HUDEP-2 (cell line): Measurements from ENCODE around the gene AIPL1.

Experiments used
- DNase-seq, 76 experiments: peaks; one replicate each; lab custom pipeline; 2025; ENCODE audit not compliant: unreplicated experiment in 76 of 76; lab: John Stamatoyannopoulos, UW

Gene AIPL1

DNA sequence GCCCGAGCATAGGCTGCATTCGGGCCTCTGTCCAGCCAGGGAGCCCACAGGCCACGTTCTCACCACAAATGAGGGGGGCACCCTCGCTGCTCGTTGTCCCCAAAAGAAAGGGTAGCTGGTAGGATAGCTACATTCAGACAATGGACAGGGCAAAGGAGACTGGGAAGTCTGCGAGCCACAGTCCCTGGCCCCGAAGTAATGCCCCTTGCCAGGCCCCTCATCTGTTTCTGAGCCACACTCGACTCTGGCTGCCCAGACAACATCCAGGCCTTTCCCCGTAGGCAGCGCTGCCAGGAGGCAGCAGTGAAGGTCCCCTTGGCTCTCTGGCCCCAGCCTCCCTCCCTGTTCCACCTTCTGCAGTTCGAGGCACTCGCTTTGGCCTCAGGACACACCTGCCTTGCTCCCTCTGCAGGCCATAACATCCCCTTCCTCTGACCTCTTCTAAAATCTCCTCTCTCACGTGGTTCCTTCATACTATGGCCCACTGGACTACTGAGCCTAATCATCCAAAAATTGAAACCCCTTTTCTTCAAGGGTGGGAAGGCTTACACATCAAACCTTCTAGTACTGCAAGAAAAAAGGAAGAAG lies 12.2 kb downstream of the AIPL1 start:
- no peak for DNase-seq

DNA sequence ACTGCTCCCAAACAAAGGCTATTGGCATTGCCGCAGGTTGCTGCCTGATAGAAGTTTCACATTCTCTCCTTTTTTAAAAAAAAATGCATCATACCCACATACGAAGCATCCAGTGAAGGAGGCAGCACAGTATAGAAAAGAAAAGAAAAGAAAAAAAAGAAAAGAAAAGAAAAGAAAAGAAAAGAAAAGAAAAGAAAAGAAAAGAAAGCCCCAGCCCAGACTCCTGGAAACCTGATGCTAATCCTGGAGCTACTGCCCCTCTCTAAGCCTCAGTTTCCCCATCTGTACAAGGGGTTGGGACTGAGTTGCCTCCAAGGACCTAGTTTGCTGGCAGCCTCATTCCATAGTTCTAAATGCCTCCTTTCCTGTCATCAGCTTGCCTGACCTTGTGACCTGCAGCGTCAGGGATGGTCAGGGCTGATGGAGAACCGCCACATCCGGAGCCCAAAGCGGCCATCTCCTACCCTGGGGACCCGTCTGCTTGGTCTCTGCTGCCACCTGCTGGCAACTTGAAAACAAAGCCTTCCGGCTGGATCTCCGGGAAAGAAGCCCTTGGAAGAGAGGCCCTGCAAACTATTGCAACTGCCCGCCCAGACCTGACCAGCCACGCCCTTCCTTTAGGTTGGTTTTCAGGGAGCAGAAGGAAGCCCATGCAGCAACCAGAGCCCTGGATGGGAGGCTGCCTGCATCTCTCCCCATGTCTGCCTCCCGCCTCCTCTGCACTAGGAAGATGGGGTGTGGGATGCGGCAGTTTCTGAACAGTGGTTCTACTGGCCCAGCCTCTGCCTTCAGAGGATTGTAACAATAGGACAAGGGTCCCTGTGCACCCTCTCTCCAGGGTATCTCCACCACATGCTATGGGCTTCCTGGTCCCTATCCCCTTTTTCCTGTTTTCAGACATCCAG lies 13.0 kb downstream of the AIPL1 start:
- DNase-seq: peak in 59 of 76 experiments; percentile 1 to 72 (median 43)

DNA sequence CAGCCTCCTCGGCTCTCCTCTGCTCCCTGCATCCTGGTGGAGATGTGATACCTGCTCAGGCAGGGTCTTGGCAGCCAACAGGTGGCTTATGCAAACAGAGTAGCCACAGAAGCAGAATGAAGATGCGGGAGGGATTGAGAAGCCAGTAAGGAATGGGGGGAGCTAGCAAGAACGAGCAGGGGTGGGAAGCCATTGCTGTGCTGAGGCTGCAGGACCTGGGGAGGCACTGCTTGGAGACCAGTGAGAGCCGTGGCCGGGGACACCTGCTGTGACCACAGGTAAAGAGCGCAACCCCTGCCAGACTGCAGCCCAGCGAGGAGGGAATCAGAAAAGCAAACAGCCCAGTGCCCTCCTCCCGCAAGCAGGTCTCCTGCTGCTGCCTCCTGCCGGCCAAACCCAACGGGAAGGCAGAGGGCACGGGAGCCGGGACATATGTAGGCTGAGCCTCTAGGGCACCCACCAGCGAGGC lies 14.7 kb downstream of the AIPL1 start:
- DNase-seq: peak in 7 of 76 experiments; percentile 3 to 18 (median 9)

DNA sequence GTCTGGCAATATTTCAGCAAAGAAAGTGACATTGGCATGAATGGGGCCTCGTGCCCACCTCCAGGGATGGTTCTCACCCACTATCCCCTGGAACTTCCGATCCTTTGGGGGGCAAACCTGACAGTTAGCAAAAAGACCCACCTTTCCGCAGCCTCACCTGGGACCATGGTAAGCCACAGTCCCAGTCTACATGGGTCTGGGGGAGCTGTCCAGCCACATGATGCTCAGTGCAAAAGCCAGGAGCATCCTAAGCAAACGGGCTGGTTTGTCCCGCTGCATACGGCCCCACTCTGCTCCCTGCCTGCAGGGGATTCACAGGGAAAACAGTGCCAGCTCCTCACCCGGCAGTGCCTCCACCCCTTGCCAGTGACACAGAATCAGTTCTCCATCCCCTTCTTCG lies 19.3 kb downstream of the AIPL1 start:
- DNase-seq: no peak

DNA sequence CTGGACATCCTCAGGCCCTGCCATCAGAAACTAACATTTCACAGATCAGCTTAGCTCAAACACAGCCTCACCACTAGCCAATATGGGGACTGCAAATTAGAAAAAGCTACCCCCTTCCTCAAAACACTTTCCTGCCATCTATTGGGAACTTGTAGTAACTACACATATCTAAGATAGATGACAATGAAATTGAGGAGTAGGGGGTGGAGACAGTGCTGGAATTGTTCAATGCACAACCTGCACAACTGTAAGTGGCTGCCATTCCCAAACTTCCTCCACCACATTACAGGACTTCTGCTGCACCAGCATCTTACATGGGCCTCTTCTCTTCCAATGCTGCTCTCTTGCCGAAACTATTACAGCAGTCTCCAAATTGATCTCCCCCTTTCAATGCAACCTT lies 21.9 kb downstream of the AIPL1 start:
- peak in 7 of 76 experiments; percentile 3 to 32 (median 7) for DNase-seq

DNA sequence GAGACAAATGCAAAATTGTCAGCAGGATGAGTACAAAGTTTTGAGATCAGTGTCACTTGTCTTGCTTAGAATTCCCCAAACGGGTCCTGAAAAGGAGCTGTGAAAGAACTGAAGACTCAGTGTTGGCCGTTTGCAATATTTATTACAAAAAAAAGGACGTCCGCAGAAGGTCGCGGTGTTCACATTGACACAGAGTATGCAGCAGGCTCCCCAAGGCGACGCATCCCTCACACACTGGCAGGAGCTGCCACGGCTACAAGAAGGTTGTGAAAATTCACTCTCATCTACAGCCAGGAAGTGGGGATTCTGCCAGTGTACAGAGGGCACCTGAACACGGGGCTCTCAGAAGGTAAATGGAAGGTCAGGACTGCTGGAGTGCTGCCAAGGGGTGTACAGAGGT lies 26.2 kb downstream of the AIPL1 start:
- DNase-seq: no peak

DNA sequence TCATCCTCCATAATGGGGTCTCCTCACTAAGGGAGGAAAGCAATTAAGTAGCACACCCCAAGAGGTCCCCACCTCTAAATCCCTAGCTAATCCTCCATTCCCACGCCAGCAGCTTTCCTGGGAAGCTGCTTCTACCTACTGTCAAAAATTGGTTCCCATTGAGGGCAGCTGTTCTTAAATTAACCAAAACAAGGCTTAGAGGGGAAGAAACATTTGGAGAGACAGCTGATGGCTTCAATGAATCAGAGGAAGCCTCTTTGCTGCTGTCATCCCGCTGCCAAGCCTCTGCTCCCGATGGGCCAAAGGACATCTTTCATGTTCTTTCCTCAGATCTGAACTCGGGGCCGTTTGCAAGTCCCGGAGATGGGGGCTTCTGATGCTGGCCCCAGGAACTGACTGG lies 26.6 kb downstream of the AIPL1 start:
- no peak for DNase-seq

DNA sequence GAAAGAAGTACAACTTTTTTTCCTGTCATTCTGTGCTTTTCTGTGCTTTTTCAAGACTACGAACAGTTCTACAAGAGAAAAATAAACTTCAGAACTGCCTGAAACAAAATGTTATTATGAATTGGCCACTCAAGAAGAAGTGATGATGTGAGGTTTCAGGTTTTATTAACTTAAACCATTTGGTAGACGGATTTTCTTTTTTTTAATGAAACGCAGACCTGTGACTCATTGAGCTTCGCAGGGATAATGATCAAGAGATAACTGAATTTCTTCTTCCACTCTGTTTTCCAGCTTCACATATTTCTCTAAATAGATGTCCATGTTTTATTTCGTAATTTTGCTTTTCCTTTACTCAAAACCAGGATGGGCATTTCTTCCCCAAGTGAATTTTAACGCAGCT lies 32.7 kb downstream of the AIPL1 start:
- no peak for DNase-seq

DNA sequence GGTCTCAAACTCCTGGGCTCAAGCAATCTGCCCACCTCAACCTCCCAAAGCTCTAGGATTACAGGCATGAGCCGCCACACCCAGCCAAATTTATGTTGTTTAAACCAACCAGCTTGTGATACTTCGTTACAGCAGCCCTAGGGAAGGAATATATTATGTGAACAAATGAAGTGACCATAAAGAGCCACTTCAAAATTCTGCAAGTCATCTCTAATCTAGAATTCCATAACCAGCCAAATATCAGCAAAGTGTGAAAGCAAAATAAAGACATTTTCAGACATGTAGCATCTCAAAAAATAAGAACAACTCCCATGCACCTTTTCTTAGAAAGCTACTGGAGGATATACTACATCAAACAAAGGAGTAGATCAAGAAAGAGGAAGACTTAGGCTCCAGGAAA lies 36.0 kb downstream of the AIPL1 start:
- DNase-seq: no peak

DNA sequence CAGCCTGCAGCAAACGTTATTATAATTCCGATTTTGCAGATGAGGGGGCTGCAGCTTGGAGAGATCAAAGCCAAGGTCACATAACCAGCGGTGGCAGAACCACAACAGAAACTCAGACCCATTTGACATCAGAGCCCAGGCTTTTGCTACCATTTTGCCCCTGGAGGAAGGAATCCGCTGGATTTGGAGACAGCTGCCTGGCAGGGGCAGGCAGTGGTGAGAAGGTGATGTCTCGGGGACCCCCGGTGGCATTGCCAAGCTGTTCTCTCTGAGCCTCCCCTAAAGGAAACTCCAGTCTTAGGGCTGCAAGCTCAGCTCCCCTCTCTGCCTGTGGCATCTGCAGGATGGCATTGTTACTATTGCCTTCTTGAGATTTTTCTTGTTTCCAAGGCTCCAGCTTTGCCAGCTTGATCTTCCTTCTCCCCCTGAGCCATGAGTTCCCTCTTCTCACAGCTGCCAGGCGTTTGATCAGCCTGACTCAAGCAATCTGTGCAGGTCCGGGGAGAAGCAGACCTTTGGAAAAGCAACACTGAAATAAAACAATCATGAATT lies 40.8 kb downstream of the AIPL1 start:
- DNase-seq: no peak

DNA sequence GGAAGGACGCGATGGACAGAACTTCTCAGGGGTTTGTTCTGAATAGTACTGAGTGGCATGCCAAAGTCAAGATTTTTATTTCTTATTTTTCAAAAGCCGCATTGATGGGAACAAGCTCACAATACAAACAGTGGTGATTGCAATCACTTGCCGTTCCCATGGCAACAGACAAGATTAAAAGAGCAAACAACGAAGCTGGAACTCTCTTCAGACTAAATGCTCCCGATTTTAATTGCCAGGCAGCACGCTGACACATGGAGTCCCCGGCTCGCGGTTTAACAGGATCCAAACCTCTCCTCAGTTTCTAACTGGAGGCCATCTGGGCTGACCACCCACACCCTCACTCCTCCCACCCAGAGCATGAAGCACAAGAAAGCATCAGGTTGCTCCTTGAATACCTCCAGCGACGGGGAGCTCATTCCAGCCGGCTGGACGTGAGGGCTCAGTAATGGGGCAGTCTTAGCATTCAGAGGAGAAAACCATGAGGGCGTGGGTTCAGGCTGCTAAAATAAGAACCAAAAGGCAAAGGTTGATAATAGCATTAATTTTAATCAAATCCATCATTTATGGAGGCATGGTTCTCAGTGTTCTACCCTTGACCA lies 41.5 kb downstream of the AIPL1 start:
- DNase-seq: no peak

DNA sequence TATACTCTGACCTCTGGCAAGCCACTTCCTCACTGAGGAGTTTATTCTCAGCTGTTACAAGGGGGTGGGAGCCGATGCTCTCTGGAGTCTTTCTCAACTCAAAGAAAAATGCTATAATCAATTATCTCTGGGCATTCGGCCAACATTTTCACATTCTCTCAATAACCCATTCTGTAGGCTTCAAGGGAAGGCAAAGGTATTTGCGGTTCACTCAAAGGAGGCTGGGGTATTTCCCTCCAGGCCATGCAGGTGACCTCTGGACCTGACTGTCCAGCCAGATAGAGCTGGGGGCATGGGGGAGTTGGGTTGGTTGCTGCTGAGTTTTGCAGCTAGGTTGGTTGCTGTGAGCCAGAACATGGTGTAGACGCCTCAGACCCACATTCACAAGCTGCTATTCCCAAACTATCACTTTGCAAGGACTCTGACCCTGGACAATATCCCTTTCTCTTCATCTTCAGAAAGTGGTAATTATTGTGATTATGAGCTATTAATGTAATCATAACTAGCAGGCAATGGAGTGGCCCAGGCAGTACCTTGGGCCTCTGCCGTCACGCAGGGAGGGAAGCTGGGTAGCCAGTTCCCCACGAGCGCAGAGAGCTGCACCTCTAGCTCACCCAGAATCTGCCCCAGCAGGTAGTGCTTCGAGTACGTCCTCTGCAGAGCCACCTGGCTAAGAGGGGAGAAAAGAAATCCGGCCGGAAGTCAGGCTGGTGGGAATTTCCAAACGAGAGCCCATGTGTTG lies 42.1 kb downstream of the AIPL1 start:
- DNase-seq: no peak

DNA sequence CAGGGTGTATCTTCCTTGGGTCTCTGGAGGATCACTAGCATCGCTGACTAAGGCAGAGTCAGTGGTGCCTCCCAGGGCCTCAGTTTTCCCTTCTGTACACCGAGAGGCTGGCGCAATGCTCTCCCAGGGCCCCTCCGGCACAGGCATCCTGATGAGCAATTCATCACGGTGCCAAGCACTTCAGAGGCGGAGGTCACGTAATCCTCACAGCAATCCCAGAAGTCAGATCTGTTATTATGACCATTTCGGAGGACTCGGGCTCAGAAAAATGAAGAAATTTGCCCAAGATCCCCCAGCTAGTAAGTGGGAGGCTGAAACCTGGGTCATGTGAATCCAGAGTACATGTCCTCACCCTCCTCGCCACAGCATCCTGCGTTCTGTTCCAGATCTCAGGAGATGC lies 46.5 kb downstream of the AIPL1 start:
- no peak for DNase-seq

DNA sequence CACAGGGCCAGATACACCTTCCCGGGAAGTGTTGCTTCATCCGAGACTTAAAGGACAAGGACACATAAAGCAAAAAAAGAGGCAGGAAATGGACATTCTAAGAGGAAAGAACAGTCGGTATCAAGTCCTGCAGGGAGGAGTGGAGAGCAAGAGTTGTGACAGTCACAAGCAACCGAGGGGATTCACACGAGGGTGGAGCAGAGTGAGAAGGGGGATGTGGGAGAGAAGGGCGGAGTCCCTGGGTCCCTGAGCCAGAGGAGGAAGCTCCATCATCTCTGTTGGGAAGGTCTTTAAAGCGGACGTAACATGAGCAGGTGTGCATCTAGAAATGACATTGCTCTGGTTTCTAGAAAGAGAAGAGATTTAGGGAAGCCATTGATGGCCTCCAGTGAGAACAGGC lies 47.1 kb downstream of the AIPL1 start:
- no peak for DNase-seq

DNA sequence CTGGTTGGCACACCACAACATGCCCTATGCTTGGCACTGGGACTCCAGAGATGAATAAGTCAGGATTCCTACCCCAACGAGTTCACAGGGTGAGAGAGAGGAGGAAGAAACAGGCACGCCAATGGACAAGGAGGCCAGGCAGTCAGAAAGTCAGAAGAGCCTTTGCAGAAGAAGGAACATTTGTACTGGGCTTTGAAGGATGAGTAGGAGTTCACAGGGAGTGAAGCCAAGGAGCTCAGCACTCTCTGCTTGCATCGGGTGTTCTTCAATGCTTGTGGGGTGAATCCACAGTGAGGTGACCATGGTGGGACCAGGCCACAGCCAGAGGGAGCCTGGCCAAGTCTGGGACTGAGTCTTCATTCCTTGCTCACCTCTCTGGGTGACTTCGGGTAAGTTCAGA lies 47.5 kb downstream of the AIPL1 start:
- DNase-seq: no peak

DNA sequence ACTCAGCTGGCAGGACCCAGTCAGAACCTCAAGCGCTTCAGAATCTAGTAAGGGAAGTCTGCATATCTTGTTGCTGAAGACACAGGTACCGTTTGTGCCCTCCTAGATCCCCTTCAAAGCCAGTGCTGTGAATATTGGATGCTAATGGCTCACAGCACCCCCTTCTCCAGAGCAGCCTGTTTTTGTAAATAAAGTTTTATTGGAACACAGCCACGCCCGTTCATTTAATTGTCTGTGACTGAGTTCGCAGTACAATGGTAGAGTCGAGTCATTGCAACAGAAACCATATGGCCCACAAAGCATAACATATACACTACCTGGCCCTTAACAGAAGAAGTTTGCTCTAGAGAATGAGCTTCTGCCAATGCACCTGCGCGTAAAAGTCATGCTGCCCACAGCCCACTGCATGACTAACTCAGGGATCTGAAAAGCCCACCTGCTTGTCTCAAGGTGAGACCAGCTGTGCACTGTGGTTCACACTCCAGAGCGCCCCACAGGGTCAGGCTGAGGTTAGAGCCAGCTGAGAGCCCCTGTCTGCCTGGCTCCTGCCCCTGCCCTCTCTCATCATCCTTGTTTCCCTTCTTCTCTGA lies 48.8 kb downstream of the AIPL1 start:
- DNase-seq: no peak

DNA sequence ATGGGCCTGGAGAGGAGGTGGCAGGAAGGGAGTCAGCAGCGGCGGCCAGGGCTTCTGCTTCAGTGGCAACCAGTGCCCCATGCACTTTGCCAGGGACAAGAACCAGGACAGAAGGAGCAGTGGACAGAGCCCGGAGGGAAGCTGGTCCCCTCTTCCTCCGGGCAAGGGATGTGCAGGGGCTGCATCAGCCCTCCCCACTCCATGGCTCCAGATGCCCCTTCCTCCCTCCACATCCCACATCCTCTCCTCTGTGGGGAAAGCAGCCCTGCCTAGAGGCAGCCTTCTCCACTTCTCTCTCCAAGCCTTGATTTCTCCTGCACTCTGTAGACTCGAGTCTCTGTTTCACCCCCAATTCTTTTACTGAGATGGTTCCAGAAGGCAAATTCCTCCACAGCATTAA lies 50.4 kb downstream of the AIPL1 start:
- no peak for DNase-seq

DNA sequence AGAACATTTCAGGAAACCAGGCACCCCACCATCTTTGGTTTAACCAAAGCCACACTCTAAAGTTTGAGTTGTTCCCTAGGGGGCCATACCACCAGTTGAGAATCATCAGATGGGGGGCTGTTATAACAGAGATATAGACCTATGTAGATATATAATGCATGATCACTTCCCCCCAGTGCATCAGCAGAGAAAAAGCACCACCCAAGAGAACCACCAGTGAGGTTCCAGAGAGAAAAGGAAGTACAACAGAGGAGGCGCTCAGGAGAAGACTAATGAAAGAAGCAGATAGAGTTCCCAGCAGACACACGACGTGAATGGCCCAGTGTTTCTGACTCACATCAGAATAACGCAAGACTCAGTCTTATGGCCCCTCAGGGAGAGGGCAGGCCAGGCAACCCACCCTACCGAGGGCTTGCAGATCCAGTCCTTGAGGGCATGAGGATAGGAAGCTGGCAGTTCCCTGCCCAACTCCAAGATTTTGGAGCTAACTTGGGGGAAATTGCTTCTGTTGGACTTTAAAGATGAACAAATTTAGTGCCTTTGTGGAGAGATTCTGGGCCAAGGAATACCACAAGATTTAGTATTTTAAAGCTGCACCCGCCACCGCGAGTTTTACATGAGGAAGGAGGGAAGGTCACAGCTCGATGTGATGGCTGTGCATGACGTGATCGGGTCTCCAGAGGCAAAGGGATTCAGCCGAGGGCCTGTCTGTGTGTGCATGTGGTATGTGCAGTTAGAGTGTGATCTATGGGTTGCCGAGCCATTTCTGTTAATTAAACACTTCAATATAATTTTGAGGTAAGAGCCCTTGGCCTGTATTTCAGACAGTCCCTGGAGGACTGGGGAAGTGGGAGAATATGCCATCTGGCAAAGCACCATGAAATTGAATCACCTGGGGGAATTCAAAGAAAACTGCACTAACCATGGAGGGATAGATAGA lies 53.1 kb downstream of the AIPL1 start:
- no peak for DNase-seq

DNA sequence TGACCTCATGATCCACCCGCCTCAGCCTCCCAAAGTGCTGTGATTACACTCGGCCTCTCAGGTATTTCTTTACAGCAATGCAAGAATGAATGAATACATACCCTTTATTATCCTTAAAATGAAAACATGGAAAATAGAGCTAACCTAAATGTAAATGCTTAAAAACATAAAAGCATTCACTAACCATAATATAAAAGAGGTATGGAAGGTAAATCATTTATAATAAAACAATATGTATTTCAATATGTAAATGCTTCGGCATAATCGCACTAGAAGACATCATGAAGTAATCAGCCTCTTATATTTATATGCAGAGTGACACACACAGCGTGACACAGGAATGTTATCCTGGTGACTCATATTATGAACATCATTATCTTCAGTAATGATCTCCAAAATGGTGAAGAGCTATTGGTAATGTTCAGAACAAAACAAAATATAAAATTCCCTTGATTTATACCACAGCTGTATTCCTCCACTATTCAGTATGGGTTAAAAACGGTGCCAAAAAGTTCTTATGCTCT lies 53.9 kb downstream of the AIPL1 start:
- no peak for DNase-seq
